Measurements from ENCODE around the gene FARS2. TPM values are rescaled to one million over a fixed set of nuclear protein-coding genes. Genes with fewer than 3 reads are reported as not detected.

FARS2 gene
- polyA plus RNA-seq, 1 donor from 2014 or later = 11.9 TPM

- Histone ChIP-seq H3K4me2 (ENCODE audit: low read length) (no peak overlapping the region), H4K20me1 (ENCODE audit: insufficient read depth) (no peaks in the 10 kb centered on the region)
These were observed 484.9 kb downstream of the FARS2 start for GRCh38 chr6:5746053-5746758.

GRCh38 chr6:5746759-5747130 lies 485.4 kb downstream of the FARS2 start:
- no peak overlapping the region for H3K27ac ChIP-seq (ENCODE audit: low read length)
- no peak overlapping the region for H3K4me2 ChIP-seq (ENCODE audit: low read length)
- no peaks in the 10 kb centered on the region for H3K36me3 ChIP-seq (ENCODE audit: insufficient read depth, low read length)
- TF ChIP-seq MXI1 (conservative IDR thresholded peaks at IDR 0.05; ENCODE audit: poor library complexity, severe bottlenecking) = no peak
- no peak for TF ChIP-seq POLR2AphosphoS5 (IDR thresholded peaks at IDR 0.05)
- TF ChIP-seq REST (IDR thresholded peaks at IDR 0.05; ENCODE audit: borderline replicate concordance) = no peak
- no peak for TF ChIP-seq EZH2 (IDR thresholded peaks at IDR 0.05; ENCODE audit: borderline replicate concordance, insufficient read depth, low read length, poor library complexity, severe bottlenecking)
- TF ChIP-seq TAF1 (IDR thresholded peaks at IDR 0.05; ENCODE audit: low read depth) = no peak

More at GRCh38 chr6:5746053-5746758, 484.9 kb downstream of the FARS2 start:
- no peaks in the 10 kb centered on the region for H3K9me2 ChIP-seq (ENCODE audit: insufficient read depth, low read length)
- no peak overlapping the region for H2AFZ ChIP-seq (ENCODE audit: low read depth, low read length)
- H3K27ac ChIP-seq (ENCODE audit: low read length) = no peak overlapping the region
- no peaks in the 10 kb centered on the region for H3K79me2 ChIP-seq (replicated peaks; ENCODE audit: insufficient read depth, low read length)
- no peak overlapping the region for H3K4me3 ChIP-seq (ENCODE audit: low read length)
- H3K9me3 ChIP-seq (ENCODE audit: low read length) = no peaks in the 10 kb centered on the region
- no peaks in the 10 kb centered on the region for H3F3A ChIP-seq (ENCODE audit: insufficient read depth, low read length, poor library complexity, severe bottlenecking)
- no peak for TF ChIP-seq SMC3 (conservative IDR thresholded peaks at IDR 0.05; ENCODE audit: poor library complexity)
- TF ChIP-seq TAF1 (IDR thresholded peaks at IDR 0.05; ENCODE audit: low read depth) = no peak
- no peak for TF ChIP-seq MXI1 (conservative IDR thresholded peaks at IDR 0.05; ENCODE audit: poor library complexity, severe bottlenecking)
- no peak for TF ChIP-seq RAD21 (conservative IDR thresholded peaks at IDR 0.05)
- TF ChIP-seq CTCF (IDR thresholded peaks at IDR 0.05; ENCODE audit: poor library complexity, severe bottlenecking) = no peak
- no peak for TF ChIP-seq REST (IDR thresholded peaks at IDR 0.05; ENCODE audit: borderline replicate concordance)
- TF ChIP-seq POLR2AphosphoS5 (IDR thresholded peaks at IDR 0.05) = no peak
- TF ChIP-seq EZH2 (IDR thresholded peaks at IDR 0.05; ENCODE audit: borderline replicate concordance, insufficient read depth, low read length, poor library complexity, severe bottlenecking) = no peak
- no peak for TF ChIP-seq EP300 (conservative IDR thresholded peaks at IDR 0.05; ENCODE audit: poor library complexity, severe bottlenecking)
- no peaks in the 10 kb centered on the region for H3K36me3 ChIP-seq (ENCODE audit: insufficient read depth, low read length)
- H3K9ac ChIP-seq (ENCODE audit: low read length) = no peak overlapping the region
- H3K27me3 ChIP-seq (ENCODE audit: insufficient read depth, low read depth, low read length) = no peaks in the 10 kb centered on the region

More at GRCh38 chr6:5746759-5747130, 485.4 kb downstream of the FARS2 start:
- H2AFZ ChIP-seq (ENCODE audit: low read depth, low read length) = no peak overlapping the region
- no peaks in the 10 kb centered on the region for H3K9me3 ChIP-seq (ENCODE audit: low read length)
- H3F3A ChIP-seq (ENCODE audit: insufficient read depth, low read length, poor library complexity, severe bottlenecking) = no peaks in the 10 kb centered on the region
- no peaks in the 10 kb centered on the region for H3K9me2 ChIP-seq (ENCODE audit: insufficient read depth, low read length)
- no peaks in the 10 kb centered on the region for H4K20me1 ChIP-seq (ENCODE audit: insufficient read depth)
- no peaks in the 10 kb centered on the region for H3K79me2 ChIP-seq (replicated peaks; ENCODE audit: insufficient read depth, low read length)
- H3K27me3 ChIP-seq (ENCODE audit: insufficient read depth, low read depth, low read length) = no peaks in the 10 kb centered on the region
- no peak overlapping the region for H3K4me3 ChIP-seq (ENCODE audit: low read length)
- no peak overlapping the region for H3K9ac ChIP-seq (ENCODE audit: low read length)
